Prostate gland (tissue), 2 donors: Measurements from ENCODE around the gene XXYLT1.

Source experiments
- POLR2A ChIP-seq: fragments of 450-650 bp; IDR thresholded peaks from one replicate; pipeline ENCODE4 v1.6.1; 2016; ENCODE audit warnings: antibody characterized with exemption, mild to moderate bottlenecking
- POLR2AphosphoS5 ChIP-seq: sonication (generic); formaldehyde crosslinking; IDR thresholded peaks from one replicate; pipeline ENCODE4 v1.6.1; 2017; ENCODE audit warnings: antibody characterized with exemption
- TF ChIP-seq, protein P1 (sequence below), 4 experiments: fragments of 200-600 bp in 2 of 4; fragments of 450-650 bp in 2 of 4; sonication (generic) in 2 of 4; IDR thresholded peaks; 1 replicate in 3 of 4; 2 replicates in 1 of 4; pipeline ENCODE4 v1.5.1; 2016 to 2019; ENCODE audit warnings: antibody characterized with exemption in 4 of 4, mild to moderate bottlenecking in 2 of 4, moderate library complexity in 2 of 4

DNA sequence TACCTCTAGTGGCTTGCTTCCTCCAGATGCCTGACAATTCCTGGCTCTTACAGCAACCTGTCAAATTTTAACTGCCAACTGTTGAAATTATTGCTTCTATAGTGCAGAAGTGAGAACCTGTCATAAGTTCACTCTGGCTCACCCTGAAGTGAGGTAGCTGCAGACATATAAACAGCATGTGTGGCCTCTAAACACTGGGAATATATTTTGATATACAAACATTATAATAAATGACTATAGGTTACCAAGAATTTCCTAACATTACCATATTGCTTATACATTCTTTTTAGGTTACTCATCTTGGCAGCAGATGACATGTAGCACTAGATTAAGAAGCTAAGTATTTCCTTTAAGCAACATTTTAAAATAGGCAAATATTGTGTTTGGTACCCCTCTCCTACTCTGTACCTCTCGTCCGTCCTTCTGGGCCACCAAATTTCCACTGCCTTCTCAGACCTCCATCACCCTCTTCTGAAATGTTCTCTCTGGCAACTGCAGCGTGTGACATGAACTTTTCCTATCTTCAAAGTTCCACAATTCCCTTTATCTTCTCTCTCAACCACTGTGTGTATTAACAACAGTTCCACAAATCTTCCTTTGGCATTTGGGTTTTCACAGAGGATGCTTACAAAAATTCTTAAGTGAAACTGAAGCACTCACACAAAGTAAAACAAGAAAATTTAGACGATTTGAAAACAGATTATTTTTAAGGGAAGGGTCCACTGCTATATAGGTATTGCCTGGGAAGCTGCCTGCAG, 15.3 kb upstream of the XXYLT1 start:
- TF ChIP-seq, protein P1, sequence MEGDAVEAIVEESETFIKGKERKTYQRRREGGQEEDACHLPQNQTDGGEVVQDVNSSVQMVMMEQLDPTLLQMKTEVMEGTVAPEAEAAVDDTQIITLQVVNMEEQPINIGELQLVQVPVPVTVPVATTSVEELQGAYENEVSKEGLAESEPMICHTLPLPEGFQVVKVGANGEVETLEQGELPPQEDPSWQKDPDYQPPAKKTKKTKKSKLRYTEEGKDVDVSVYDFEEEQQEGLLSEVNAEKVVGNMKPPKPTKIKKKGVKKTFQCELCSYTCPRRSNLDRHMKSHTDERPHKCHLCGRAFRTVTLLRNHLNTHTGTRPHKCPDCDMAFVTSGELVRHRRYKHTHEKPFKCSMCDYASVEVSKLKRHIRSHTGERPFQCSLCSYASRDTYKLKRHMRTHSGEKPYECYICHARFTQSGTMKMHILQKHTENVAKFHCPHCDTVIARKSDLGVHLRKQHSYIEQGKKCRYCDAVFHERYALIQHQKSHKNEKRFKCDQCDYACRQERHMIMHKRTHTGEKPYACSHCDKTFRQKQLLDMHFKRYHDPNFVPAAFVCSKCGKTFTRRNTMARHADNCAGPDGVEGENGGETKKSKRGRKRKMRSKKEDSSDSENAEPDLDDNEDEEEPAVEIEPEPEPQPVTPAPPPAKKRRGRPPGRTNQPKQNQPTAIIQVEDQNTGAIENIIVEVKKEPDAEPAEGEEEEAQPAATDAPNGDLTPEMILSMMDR (IDR thresholded peaks at IDR 0.05), result no peak
- TF ChIP-seq POLR2A (no peak), POLR2AphosphoS5 (no peak)
